Stomach (tissue), 4 donors: Measurements from ENCODE around the gene GLRA1.

ENCODE experiments used
- EP300 ChIP-seq: sonication (generic); formaldehyde crosslinking; IDR thresholded peaks from one replicate; pipeline ENCODE4 v1.6.1; 2017; ENCODE audit warnings: antibody characterized with exemption
- TF ChIP-seq, protein P1 (sequence below), 7 experiments: fragments of 450-650 bp in 4 of 7; fragments of 200-600 bp in 3 of 7; sonication (generic) in 3 of 7; IDR thresholded peaks; one replicate each; pipeline ENCODE4 v1.5.1; 2016 to 2019; ENCODE audit warnings: antibody characterized with exemption in 7 of 7, control low read depth in 2 of 7, mild to moderate bottlenecking in 1 of 7

GRCh38 chr5:151925340-151925739, 689 bp upstream of the GLRA1 start:
- TF ChIP-seq EP300: no peak
- TF ChIP-seq, protein P1, sequence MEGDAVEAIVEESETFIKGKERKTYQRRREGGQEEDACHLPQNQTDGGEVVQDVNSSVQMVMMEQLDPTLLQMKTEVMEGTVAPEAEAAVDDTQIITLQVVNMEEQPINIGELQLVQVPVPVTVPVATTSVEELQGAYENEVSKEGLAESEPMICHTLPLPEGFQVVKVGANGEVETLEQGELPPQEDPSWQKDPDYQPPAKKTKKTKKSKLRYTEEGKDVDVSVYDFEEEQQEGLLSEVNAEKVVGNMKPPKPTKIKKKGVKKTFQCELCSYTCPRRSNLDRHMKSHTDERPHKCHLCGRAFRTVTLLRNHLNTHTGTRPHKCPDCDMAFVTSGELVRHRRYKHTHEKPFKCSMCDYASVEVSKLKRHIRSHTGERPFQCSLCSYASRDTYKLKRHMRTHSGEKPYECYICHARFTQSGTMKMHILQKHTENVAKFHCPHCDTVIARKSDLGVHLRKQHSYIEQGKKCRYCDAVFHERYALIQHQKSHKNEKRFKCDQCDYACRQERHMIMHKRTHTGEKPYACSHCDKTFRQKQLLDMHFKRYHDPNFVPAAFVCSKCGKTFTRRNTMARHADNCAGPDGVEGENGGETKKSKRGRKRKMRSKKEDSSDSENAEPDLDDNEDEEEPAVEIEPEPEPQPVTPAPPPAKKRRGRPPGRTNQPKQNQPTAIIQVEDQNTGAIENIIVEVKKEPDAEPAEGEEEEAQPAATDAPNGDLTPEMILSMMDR (IDR thresholded peaks at IDR 0.05): no peak
